Erythroblast (primary cell): Measurements from ENCODE around the gene TMEM45B.
"Not testable (repeated sequence)": the region's sequence is repeated elsewhere in the genome, so short reads cannot be mapped to it uniquely, and the experiment has no call there.

Source experiments
- DNase-seq, 2 experiments: peaks; one replicate each; lab custom pipeline; 2025; lab: John Stamatoyannopoulos, UW
- GATA1 ChIP-seq: IDR thresholded peaks from 2 replicates; pipeline ENCODE4 v1.6.1; 2011; ENCODE audit warnings: low read depth, mild to moderate bottlenecking, control low read depth, low read length, moderate library complexity
- POLR2A ChIP-seq: IDR thresholded peaks from 2 replicates; pipeline ENCODE4 v1.6.1; 2011; ENCODE audit warnings: mild to moderate bottlenecking, low read length

TMEM45B gene

DNA sequence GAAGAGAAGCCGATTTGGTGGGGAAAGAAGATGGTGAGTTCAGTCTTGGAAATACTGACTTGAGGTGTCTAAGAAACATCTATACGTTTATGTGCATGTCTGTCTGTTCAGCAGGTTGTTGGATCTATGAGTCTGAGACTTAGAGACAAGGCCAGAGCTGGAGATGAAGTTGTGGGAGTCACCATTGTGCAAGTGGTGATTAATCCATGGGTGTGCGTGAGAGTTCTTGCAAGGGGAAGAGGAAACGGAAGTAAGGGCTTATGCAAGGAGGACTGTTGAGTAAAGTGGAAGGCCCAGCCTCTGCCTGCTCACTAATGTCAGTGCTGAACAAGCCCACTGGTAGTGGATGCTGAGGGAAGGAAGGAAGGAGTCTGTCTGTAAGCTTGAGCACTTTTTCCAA, 9.7 kb downstream of the TMEM45B start:
- TF ChIP-seq POLR2A: no peak
- no peak for TF ChIP-seq GATA1
- DNase-seq: no peak

DNA sequence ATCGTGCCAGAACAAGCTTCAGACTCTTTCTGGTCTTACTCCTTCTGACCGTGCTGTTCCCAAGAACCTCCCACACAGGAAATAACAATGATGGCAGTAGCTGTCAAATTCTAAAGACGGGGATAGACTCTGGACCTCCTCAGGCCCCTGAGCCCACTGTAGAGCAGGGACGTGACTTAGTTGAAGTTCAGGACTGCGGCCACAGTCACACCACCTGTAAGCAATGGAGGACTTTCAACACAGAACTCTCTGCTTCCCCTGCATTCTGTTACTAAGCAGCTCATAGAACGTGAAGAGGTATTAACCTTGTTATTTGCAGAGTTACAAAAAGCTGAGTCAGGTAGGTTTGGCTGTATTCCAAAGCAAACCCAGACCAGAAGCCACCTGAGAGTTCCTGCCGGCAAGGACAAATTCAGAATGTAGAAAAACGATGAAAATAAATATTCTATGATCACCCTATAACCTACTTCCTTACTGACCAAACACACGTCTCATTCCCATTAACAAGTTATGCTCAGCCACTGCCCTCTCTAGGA, 12.7 kb downstream of the TMEM45B start:
- peak in 1 of 2 experiments; percentile 16 for DNase-seq
- TF ChIP-seq GATA1 (no peak), POLR2A (no peak)

DNA sequence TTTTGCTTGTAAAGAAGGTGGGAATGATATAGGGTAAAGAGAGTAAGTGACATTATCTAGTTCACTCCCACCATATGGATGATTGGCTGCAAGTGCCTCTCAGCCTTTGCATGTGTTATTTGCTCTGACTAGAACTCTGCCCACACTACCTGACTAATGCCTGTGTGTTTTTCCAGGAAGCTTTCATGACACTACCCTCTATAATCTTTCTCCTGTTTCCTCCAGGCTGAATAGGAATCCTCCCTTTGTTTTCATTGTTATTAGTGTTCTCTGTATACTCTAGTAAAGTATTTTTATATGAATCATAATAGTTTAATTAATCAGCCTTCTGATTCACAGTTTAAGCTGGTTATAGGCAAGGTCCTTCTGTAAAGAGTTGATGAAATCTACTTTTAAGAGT, 13.8 kb downstream of the TMEM45B start:
- DNase-seq: not testable (repeated sequence)

DNA sequence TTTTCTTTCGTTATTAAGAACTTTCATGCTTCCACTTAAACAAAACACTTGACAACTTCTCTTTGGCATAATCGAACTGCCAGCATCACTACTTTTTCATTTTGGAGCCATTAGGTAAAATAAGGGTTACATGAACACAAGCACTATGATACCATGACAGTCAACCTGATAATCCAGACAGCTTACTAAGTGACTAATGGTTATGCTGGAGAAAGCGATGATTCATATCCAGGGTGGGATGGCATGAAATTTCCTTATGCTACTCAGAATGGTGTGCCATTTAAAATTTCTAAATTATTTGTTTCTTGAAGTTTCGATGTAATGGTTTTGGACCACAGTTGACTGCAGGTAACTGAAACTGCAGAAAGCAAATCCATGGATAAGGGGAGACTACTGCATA, 15.6 kb downstream of the TMEM45B start:
- DNase-seq: not testable (repeated sequence)

DNA sequence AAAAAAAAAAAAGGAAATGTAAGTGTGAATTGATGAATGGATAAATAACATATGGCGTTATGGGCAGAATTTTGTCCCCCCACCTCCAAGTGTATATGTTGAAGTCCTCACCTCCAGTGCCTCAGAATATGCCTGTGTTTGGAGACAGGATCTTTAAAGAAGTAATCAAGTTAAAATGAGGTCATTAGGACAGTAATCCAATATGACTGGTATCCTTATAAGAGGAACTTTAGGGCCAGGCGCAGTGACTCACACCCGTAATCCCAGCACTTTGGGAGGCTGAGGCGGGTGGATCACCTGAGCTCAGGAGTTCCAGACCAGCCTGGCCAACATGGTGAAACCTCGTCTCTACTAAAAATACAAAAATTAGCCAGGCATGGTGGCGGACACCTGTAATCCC, 17.6 kb downstream of the TMEM45B start:
- DNase-seq: not testable (repeated sequence)

DNA sequence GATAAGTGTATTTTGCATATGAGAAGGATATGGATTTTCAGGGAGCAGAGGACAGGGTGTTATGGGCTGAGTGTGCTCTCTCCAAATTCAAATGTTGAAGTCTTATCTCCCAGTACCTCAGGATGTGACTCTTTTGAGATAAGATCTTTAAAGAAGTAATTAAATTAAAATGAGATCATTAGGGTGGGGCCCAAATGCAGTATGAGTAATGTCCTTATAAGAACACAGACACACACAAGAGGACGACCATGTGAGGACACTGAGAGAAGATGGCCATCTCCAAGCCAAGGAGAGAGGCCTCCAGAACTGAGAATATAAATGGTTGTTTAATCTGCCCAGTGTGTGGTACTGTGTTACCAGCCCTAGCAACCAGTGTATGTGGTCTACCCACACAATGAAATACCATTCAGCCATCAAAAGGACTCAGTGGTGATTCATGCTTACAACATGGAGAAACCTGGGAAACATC, 20.8 kb downstream of the TMEM45B start:
- DNase-seq: not testable (repeated sequence)

DNA sequence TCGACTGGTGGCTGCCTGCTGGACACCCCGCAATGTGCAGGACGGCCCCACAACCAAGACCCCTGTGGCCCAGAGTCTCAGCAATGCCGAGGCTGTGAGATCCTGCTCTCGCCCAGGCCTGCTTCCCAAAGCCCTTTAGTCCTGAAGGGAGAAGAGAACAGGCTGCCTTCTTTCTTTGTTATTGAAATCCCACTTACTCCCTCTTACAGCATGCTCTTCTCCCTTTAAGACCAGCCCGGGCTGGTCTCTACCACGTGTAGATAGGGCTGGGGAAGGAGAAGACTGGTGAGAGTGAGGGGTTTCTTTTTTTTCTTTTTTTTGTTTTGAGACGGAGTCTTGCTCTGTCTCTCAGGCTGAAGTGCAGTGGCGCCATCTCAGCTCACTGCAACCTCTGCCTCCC, 21.3 kb downstream of the TMEM45B start:
- no peak for DNase-seq
- no peak for TF ChIP-seq POLR2A
- no peak for TF ChIP-seq GATA1

DNA sequence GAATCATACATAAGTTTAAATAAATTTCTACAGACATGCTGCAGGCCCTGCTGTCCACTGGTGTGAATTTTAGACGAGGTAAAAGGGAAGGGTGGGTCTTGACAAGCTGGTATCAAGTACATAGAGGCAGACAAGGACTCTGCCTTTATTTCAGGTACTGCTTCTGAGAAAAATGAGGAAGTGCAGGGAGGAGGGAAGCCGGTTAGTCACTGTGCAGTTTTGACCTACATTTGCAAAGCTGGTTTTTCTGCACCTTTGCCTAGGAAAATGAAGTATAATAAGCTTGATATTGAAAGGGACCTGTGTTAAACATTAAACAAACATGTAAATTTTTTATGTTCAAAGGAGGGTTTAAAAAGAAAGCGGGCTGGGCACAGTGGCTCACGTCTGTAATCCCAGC, 24.6 kb downstream of the TMEM45B start:
- no peak for DNase-seq

DNA sequence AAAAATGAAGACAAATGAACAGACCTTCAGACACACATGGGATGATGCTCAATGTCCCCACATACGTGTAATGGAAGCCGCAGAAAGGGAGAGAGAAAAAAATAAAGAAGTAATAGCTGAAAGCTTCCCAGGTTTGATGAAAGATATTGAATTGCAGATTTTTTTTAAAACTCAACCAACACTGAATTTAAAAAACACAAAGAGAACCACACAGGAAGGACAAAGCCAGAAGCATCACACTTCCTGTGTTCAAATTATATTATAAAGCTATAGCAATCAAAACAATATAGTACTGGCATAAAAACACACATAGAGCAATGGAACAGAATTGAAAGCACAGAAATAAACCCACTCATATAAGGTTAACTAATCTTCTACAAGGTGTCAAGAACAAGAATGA, 26.5 kb downstream of the TMEM45B start:
- TF ChIP-seq POLR2A (no peak), GATA1 (no peak)
- no peak for DNase-seq

More for the DNA sequence above, 24.6 kb downstream of the TMEM45B start:
- TF ChIP-seq POLR2A (no peak), GATA1 (no peak)

DNA sequence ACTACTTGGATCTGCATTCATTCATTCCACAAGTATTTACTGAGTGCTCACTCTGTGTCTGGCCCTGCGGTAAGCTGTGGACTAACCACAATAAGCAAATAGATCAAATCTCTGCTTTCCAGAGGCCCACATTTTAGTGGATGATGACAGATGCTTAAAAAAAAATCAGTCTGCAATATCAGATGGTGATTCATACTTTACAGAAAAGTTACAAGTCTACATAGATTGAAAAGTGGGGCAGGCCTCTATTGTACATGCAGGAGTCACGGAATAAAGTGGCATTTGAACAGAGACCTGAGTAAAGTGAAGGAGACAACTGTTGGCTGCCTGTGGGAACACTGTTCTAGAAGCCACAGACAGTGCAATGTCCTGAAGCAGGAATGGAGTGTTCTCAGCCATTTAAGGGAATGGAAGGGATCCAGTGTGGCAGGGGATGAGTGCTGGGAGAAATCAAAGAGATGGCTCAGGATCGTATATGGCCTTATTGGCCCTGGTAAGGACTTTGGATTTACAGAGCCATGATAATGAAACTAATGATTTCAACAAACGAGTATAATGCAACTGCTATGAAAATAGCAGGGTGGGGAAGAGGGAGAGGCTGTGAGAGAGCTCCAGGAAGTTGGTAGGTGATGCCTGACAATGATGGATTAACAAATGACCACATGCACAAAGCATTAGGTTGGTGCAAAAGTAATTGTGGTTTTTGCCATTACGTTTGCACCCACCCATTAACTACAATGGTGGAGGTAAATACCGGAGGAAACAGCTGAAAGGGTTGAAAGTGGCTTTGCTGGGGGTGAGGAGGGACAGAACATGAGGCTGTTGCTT, 31.1 kb downstream of the TMEM45B start:
- DNase-seq: no peak
- TF ChIP-seq POLR2A: no peak
- TF ChIP-seq GATA1: no peak

DNA sequence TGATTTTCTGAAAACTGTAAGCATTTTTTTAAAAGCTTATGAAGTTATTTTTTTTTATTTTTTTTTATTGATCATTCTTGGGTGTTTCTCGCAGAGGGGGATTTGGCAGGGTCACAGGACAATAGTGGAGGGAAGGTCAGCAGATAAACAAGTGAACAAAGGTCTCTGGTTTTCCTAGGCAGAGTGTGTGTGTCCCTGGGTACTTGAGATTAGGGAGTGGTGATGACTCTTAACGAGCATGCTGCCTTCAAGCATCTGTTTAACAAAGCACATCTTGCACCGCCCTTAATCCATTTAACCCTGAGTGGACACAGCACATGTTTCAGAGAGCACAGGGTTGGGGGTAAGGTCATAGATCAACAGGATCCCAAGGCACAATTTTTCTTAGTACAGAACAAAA, 31.7 kb downstream of the TMEM45B start:
- DNase-seq: not testable (repeated sequence)

DNA sequence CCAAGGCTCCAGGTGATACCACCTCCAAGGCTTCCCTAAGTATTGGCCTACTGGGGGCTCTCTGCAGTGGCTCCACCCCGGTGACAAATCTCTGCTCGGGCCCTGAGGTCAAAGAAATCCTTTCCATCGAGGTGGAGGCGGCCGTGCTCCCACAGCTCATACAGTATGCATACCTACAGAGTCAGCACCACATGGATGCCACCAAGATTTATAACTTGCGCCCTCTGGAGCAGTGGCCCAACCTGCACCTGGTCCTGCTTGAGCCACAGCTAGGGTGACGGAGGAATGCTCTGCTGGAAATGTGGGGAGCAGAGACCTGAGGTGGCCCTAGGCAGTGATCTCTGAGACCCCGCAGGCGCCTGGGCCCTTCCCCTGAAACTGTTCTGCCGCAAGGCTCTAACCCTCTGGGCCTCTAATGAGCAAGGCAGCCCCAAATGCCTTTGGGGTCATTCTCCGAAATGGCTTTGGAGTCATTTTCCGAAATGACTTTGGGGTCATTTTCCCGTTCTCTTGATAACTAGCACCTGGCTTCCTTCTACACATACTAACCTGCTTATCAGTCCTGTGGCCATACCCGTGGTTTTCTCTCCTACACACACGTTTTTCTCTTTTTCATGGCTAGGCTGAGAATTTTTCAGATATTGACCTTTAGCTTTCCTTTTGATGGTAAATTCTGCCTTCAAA, 33.9 kb downstream of the TMEM45B start:
- TF ChIP-seq GATA1 (no peak), POLR2A (no peak)

DNA sequence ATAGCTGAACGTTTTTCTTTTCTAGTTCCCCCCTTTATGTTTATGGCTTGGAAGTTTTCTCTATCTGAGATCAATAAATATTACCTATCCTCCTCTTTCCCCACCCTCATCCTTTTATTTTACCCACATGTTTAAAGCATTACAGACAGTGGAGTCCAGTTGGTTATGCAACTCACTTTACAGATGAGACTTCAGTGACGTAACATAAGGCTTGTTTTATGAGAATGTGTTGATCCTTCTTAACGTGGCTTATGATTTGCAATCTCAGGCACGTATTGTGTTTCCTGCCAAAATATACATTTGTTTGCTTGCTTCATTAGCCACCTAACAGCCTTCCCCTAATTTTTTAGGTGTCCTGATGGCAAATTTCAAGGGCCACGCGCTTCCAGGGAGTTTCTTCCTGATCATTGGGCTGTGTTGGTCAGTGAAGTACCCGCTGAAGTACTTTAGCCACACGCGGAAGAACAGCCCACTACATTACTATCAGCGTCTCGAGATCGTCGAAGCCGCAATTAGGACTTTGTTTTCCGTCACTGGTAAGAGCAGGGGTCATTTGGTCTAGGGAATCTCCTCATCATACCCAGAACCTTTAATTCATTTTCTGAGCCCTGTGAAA, 36.6 kb downstream of the TMEM45B start:
- no peak for DNase-seq
- TF ChIP-seq POLR2A (no peak), GATA1 (no peak)

More for the DNA sequence above, 33.9 kb downstream of the TMEM45B start:
- no peak for DNase-seq

DNA sequence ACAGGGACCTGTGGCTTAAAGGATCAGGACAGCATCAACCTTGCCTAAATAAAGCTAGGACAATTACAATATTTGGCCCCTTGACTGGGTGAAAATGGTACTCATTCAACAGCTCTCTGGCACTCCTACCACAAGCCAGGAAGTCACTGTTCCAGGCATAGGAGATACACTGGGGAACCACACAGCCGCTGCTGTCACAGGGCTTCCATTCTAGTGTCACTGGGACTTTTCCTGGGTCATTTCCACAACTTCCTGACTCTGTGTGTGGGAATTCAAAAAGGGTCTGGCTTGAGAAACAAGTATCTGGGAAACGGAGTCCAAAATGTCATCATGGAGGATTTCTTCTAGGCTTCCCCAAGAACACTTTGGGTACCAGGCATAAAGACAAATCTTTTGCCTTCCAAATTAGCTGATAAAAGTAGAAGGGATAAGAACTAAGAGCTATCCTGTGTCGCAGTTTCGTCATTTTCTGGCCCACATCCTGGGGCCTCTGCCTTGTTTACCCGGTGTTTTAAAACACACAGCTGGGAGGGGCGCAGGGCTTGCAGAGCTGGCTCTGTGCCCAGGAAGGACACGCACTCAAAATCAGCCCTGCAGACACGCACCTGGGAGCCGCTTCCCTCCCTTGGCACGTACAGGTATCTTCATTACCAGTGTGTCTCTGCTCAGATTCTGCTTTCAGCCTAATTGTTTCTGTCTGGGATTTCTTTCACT, 38.0 kb downstream of the TMEM45B start:
- DNase-seq: no peak
- no peak for TF ChIP-seq GATA1
- TF ChIP-seq POLR2A: no peak
